Thyroid gland (tissue), 4 donors: ENCODE results near the gene PATZ1. TPM values are rescaled to one million over a fixed set of nuclear protein-coding genes. Genes with fewer than 3 reads are reported as not detected.
"Not testable (repeated sequence)": the region's sequence is repeated elsewhere in the genome, so short reads cannot be mapped to it uniquely, and the experiment has no call there.

Source experiments
- DNase-seq, 2 donors: peaks; one replicate each; pipeline ENCODE4 v3.0.0-alpha.2; 2019
- H3K27ac ChIP-seq, 3 donors: fragments of 200-600 bp; sonication (generic); 1 replicate in 2 of 3; 2 replicates in 1 of 3; pipeline ENCODE4 v1.5.1; 2016 to 2019; ENCODE audit warnings: mild to moderate bottlenecking in 1 of 3, moderate library complexity in 1 of 3
- H3K27me3 ChIP-seq: fragments of 200-600 bp; sonication (generic); one replicate; pipeline ENCODE4 v1.5.1; 2019
- H3K36me3 ChIP-seq, 2 donors: fragments of 200-600 bp; sonication (generic); one replicate each; pipeline ENCODE4 v1.5.1; 2016 to 2019
- H3K4me1 ChIP-seq, 2 donors: fragments of 200-600 bp; sonication (generic); one replicate each; pipeline ENCODE4 v1.5.1; 2017 to 2019
- H3K4me3 ChIP-seq, 3 donors: fragments of 200-600 bp; sonication (generic); replicated peaks in 1 of 3; 1 replicate in 2 of 3; 2 replicates in 1 of 3; pipeline ENCODE4 v1.5.1; 2016; ENCODE audit warnings: mild to moderate bottlenecking in 1 of 3
- H3K9me3 ChIP-seq: fragments of 200-600 bp; sonication (generic); one replicate; pipeline ENCODE4 v1.5.1; 2017
- POLR2A ChIP-seq, 2 donors: fragments of 450-650 bp; IDR thresholded peaks; one replicate each; pipeline ENCODE4 v1.6.1; 2017; ENCODE audit warnings: antibody characterized with exemption in 2 of 2, mild to moderate bottlenecking in 2 of 2, moderate library complexity in 1 of 2
- WGBS, 2 donors: methylation state at CpG; one replicate each; pipeline ENCODE4 v1.1.5; 2017; 5-methylcytosine and 5-hydroxymethylcytosine counted together
- intact Hi-C: fragments of 100-400 bp; cut with DNase I; formaldehyde crosslinking; loops from one replicate; pipeline ENCODE4 v1.15.1; 2023
- total RNA-seq, 4 donors: library from RNA; depleted of rRNA; stranded (reverse); fragments of >200 nt; gene quantifications; one replicate each; pipeline ENCODE4 v1.2.3, GENCODE V29; 2016
- TF ChIP-seq, protein P1 (sequence below), 6 experiments: fragments of 200-600 bp in 3 of 6; fragments of 450-650 bp in 3 of 6; sonication (generic) in 3 of 6; IDR thresholded peaks; one replicate each; pipeline ENCODE4 v1.5.1; 2016 to 2019; ENCODE audit warnings: antibody characterized with exemption in 6 of 6, mild to moderate bottlenecking in 2 of 6, inconsistent platforms in 1 of 6, moderate library complexity in 1 of 6

Gene PATZ1, protein sequence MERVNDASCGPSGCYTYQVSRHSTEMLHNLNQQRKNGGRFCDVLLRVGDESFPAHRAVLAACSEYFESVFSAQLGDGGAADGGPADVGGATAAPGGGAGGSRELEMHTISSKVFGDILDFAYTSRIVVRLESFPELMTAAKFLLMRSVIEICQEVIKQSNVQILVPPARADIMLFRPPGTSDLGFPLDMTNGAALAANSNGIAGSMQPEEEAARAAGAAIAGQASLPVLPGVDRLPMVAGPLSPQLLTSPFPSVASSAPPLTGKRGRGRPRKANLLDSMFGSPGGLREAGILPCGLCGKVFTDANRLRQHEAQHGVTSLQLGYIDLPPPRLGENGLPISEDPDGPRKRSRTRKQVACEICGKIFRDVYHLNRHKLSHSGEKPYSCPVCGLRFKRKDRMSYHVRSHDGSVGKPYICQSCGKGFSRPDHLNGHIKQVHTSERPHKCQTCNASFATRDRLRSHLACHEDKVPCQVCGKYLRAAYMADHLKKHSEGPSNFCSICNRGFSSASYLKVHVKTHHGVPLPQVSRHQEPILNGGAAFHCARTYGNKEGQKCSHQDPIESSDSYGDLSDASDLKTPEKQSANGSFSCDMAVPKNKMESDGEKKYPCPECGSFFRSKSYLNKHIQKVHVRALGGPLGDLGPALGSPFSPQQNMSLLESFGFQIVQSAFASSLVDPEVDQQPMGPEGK
- total RNA-seq = 10 to 100 TPM; 33.6 to 54.7 (median 46.1) TPM

DNA sequence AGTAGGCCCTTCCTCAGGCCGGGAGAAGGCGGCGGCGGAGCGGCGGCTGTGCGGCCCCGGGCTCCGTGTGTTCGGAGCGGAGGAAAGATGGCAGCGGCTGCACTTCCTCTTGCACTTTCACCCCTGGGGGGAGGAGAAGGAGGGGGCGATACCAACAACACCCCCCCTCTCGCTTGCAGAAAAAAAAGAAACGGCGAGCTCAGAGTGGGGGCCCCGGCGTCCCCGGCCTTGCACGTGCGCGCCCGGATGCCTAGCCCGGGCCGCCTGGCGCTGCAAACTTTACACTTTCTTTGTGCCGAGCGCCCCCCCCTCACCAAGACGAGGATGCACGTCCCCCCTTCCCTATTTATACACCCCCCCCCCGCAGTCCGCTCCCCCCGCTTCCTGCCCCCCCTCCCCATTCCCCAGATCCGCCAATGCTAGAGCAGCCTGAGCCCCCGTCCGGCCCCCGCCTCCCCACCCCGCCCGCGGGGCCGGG lies at the start of gene PATZ1:
Gene PATZ1, minus strand, starts transcription at position 92 of the 478 bp plus-strand sequence. CDS start 744 bp downstream, outside the sequence.
- Histone ChIP-seq H3K4me3 (peak within 1 kb of the TSS; percentile 15 to 60 (median 48)), H3K36me3 (peaks cover 0 to 2% of the 10 kb centered on the region in 2 donors), H3K27ac (peak within 1 kb of the TSS; percentile 90 to 98 (median 94)), H3K9me3 (no peaks in the 10 kb centered on the region), H3K27me3 (no peaks in the 10 kb centered on the region), H3K4me1 (peaks cover 41 to 46% of the 10 kb centered on the region in 2 donors)
- TF ChIP-seq, protein P1, sequence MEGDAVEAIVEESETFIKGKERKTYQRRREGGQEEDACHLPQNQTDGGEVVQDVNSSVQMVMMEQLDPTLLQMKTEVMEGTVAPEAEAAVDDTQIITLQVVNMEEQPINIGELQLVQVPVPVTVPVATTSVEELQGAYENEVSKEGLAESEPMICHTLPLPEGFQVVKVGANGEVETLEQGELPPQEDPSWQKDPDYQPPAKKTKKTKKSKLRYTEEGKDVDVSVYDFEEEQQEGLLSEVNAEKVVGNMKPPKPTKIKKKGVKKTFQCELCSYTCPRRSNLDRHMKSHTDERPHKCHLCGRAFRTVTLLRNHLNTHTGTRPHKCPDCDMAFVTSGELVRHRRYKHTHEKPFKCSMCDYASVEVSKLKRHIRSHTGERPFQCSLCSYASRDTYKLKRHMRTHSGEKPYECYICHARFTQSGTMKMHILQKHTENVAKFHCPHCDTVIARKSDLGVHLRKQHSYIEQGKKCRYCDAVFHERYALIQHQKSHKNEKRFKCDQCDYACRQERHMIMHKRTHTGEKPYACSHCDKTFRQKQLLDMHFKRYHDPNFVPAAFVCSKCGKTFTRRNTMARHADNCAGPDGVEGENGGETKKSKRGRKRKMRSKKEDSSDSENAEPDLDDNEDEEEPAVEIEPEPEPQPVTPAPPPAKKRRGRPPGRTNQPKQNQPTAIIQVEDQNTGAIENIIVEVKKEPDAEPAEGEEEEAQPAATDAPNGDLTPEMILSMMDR (IDR thresholded peaks at IDR 0.05) = no peak
- TF ChIP-seq POLR2A (IDR thresholded peaks at IDR 0.05) = peak in 1 of 2 donors; percentile 36
- WGBS, 2 donors = 0 to 3% methylated on average over 13 to 30 of the region's 41 CpGs
- peak; percentile 70 to 74 for DNase-seq
- intact Hi-C loops = loop anchor here (10.0 kb wide), 2 partner anchors 149 to 319 kb away; partner anchors contain the start of genes PISD and SFI1

DNA sequence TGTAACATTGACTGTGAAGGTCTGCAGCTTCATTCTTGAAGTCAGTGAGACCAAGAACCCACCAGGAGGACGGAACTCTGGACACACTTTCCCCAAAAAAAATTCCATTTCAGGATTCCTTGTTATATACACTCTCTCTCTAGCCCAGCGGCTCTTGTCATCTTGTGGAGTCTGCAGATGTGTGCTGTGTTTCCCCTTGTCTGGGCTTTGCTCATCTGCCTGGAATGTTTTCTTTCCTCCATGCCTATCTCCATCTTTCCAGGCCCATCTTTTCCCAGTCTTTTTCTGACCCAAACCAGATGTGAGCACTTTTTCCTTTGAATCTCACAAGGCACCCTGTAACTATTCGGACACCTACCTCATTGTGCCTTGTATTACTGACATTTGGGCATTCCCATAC lies 48.2 kb upstream of the PATZ1 start:
- Histone ChIP-seq H3K4me3 (no peak overlapping the region), H3K4me1 (peaks cover 0 to 5% of the 10 kb centered on the region in 2 donors), H3K27me3 (no peaks in the 10 kb centered on the region), H3K27ac (no peak overlapping the region), H3K36me3 (no peaks in the 10 kb centered on the region), H3K9me3 (no peaks in the 10 kb centered on the region)
- no peak for DNase-seq
- intact Hi-C loops = no loop called here
- WGBS, 2 donors = 81 to 82% methylated on average over 3 of the region's 3 CpGs
- TF ChIP-seq, protein P1 (IDR thresholded peaks at IDR 0.05) = no peak
- TF ChIP-seq POLR2A (IDR thresholded peaks at IDR 0.05) = no peak

DNA sequence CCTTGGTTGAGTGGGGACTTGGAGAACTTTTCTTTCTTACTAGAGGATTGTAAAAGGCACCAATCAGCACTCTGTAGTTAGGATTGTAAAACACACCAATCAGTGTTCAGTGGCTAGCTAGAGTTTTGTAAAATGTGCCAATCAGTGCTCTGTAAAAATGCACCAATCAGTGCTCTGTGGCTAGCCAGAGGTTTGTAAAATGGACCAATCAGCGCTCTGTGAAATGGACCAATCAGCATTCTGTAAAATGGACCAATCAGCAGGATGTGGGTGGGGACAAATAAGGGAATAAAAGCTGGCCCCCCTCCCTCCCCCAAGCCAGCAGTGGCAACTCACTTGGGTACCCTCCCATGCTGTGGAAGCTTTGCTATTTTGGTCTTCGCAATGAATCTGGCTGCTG lies 47.7 kb upstream of the PATZ1 start:
- Histone ChIP-seq H3K36me3 (no peaks in the 10 kb centered on the region), H3K27me3 (no peaks in the 10 kb centered on the region), H3K4me1 (peaks cover 0 to 3% of the 10 kb centered on the region in 2 donors), H3K9me3 (no peaks in the 10 kb centered on the region), H3K4me3 (no peak overlapping the region), H3K27ac (no peak overlapping the region)
- TF ChIP-seq, protein P1 (IDR thresholded peaks at IDR 0.05) = no peak
- no peak for TF ChIP-seq POLR2A (IDR thresholded peaks at IDR 0.05)
- no peak for DNase-seq
- intact Hi-C loops = no loop called here
- 97 to 100% methylated on average over 2 of the region's 2 CpGs for WGBS, 2 donors

DNA sequence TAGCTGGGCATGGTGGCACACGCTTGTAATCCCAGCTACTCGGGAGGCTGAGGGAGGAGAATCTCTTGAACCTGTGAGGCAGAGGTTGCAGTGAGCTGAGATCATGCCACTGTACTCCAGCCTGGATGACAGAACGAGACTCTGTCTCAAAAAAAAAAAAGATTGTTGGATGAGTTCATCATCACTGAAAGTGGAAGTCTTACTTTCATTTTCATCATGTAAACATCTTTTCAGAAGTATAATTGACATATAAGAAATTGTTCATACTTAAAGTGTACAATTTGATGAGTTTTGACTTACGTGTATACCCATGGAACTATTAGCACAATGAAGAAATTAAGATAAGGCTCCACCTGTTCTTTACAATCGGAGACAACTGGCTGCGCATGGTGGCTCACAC lies 32.5 kb upstream of the PATZ1 start:
- H3K27me3 ChIP-seq, H3K9me3 ChIP-seq, intact Hi-C loops, H3K4me3 ChIP-seq, H3K36me3 ChIP-seq, DNase-seq, H3K4me1 ChIP-seq, H3K27ac ChIP-seq: not testable (repeated sequence)
- whole genome bisulfite sequencing, 2 donors = 81 to 84% methylated on average over 6 of the region's 6 CpGs

DNA sequence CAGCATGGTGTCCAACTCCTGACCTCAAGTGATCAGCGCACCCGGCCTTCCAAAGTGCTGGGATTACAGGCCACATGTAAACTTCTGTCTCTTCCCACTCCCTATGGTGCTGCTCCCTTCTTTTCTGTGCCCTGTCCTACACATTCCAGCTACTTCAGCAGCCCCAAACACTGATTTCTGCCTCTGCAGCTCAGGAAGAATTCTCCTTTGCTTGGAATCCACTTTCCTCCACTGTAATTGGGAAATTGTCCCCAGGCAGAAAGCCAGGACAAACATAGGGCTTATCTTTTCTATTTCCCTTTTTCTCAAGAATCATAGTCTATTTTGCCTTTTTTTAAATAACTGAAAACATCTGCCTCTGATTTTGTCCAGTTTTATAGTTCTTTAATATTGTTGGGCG lies 32.0 kb upstream of the PATZ1 start:
- H3K27ac ChIP-seq = no peak overlapping the region
- TF ChIP-seq POLR2A (IDR thresholded peaks at IDR 0.05) = no peak
- TF ChIP-seq, protein P1 (IDR thresholded peaks at IDR 0.05) = no peak
- H3K9me3 ChIP-seq = no peaks in the 10 kb centered on the region
- no peaks in the 10 kb centered on the region for H3K36me3 ChIP-seq
- 86% methylated on average over 3 of the region's 3 CpGs for WGBS, 2 donors
- H3K27me3 ChIP-seq = no peaks in the 10 kb centered on the region
- no peaks in the 10 kb centered on the region for H3K4me1 ChIP-seq
- no peak overlapping the region for H3K4me3 ChIP-seq
- no peak for DNase-seq
- intact Hi-C loops = no loop called here
